ENCODE results near the gene OVOL1. TPM values are rescaled to one million over a fixed set of nuclear protein-coding genes. Genes with fewer than 3 reads are reported as not detected.
A peak's percentile ranks its signal among the peaks of the same experiment; 100 is the strongest.

OVOL1 gene
- under 1 TPM in 2 of 3 donors, not detected in 1; 0.11 to 0.12 TPM for total RNA-seq
- 0.02 TPM for total RNA-seq (2013)

- Mint-ChIP-seq H3K27ac (peak within 1 kb of the TSS in 1 of 2 donors; percentile 26), H3K27me3 (ENCODE audit: low read depth in 2 of 2) (peaks cover 18 to 36% of the 10 kb centered on the region in 2 donors), H3K9me3 (no peaks in the 10 kb centered on the region), H3K4me1 (peaks cover 19 to 28% of the 10 kb centered on the region in 2 donors), H3K4me3 (peak within 1 kb of the TSS; percentile 82), H3K36me3 (no peaks in the 10 kb centered on the region)
- WGBS (ENCODE audit: insufficient coverage) = 1% methylated on average over 103 of the region's 112 CpGs
- no peaks in the 10 kb centered on the region for H3K9me3 ChIP-seq (ENCODE audit: control insufficient read depth, insufficient read depth, low read length)
- H3K27ac ChIP-seq (ENCODE audit: low read length) = no peak within 1 kb of the TSS
- intact Hi-C loops (cut with micrococcal nuclease) = loop anchor here (10.0 kb wide), 1 partner anchor 432 kb away; the partner anchor contains the start of gene TIGD3
- ATAC-seq = peak in 2 of 3 donors; percentile 12 to 18
- peaks cover 31% of the 10 kb centered on the region for H3K27me3 ChIP-seq (ENCODE audit: control insufficient read depth, insufficient read depth, low read length)
- no peaks in the 10 kb centered on the region for H3K36me3 ChIP-seq (ENCODE audit: control insufficient read depth, insufficient read depth, low read length)
- peak in 1 of 2 donors; percentile 52 for DNase-seq
- H3K4me3 ChIP-seq (ENCODE audit: low read length) = peak within 1 kb of the TSS; percentile 19
- H3K4me1 ChIP-seq (ENCODE audit: control insufficient read depth, insufficient read depth, low read length) = peaks cover 34% of the 10 kb centered on the region
- TF ChIP-seq CTCF (IDR thresholded peaks at IDR 0.05) = no peak
Measured at GRCh38 chr11:65786786-65787636, at the start of gene OVOL1. OVOL1 (plus strand) TSS chr11:65787063; CDS start chr11:65787374, 311 bp downstream.

- H3K4me1 ChIP-seq (ENCODE audit: control insufficient read depth, insufficient read depth, low read length) = no peaks in the 10 kb centered on the region
- Mint-ChIP-seq H3K4me3 (no peak overlapping the region), H3K27me3 (ENCODE audit: low read depth in 2 of 2) (peaks cover 9 to 22% of the 10 kb centered on the region in 2 donors), H3K9me3 (no peaks in the 10 kb centered on the region), H3K36me3 (no peaks in the 10 kb centered on the region), H3K4me1 (no peaks in the 10 kb centered on the region), H3K27ac (no peak overlapping the region)
- no peaks in the 10 kb centered on the region for H3K9me3 ChIP-seq (ENCODE audit: control insufficient read depth, insufficient read depth, low read length)
- H3K27me3 ChIP-seq (ENCODE audit: control insufficient read depth, insufficient read depth, low read length) = peaks cover 3% of the 10 kb centered on the region
- intact Hi-C loops (cut with micrococcal nuclease) = no loop called here
- WGBS (ENCODE audit: insufficient coverage) = no CpG with 5 or more reads among the region's 2 CpGs
- no peak overlapping the region for H3K27ac ChIP-seq (ENCODE audit: low read length)
- TF ChIP-seq CTCF (IDR thresholded peaks at IDR 0.05) = no peak
- ATAC-seq (no peak), DNase-seq (no peak)
- H3K4me3 ChIP-seq (ENCODE audit: low read length) = no peak overlapping the region
- no peaks in the 10 kb centered on the region for H3K36me3 ChIP-seq (ENCODE audit: control insufficient read depth, insufficient read depth, low read length)
Measured at GRCh38 chr11:65739022-65739421, 47.8 kb upstream of the OVOL1 start.

GRCh38 chr11:65741185-65741584, 45.7 kb upstream of the OVOL1 start:
- ATAC-seq (no peak), DNase-seq (no peak)
- Histone ChIP-seq H3K9me3 (ENCODE audit: control insufficient read depth, insufficient read depth, low read length) (no peaks in the 10 kb centered on the region), H3K4me3 (ENCODE audit: low read length) (no peak overlapping the region), H3K27ac (ENCODE audit: low read length) (no peak overlapping the region), H3K27me3 (ENCODE audit: control insufficient read depth, insufficient read depth, low read length) (peaks cover 3% of the 10 kb centered on the region), H3K36me3 (ENCODE audit: control insufficient read depth, insufficient read depth, low read length) (no peaks in the 10 kb centered on the region), H3K4me1 (ENCODE audit: control insufficient read depth, insufficient read depth, low read length) (no peaks in the 10 kb centered on the region)
- intact Hi-C loops (cut with micrococcal nuclease) = no loop called here
- no peak overlapping the region for H3K27ac Mint-ChIP-seq
- H3K4me3 Mint-ChIP-seq = no peak overlapping the region
- no peaks in the 10 kb centered on the region for H3K9me3 Mint-ChIP-seq
- no peaks in the 10 kb centered on the region for H3K4me1 Mint-ChIP-seq
- 84% methylated on average over 8 of the region's 8 CpGs for WGBS (ENCODE audit: insufficient coverage)
- H3K36me3 Mint-ChIP-seq = no peaks in the 10 kb centered on the region
- H3K27me3 Mint-ChIP-seq (ENCODE audit: low read depth in 2 of 2) = peaks cover 13 to 22% of the 10 kb centered on the region in 2 donors
- no peak for TF ChIP-seq CTCF (IDR thresholded peaks at IDR 0.05)

Measured in natural killer cell (primary cell).